Embryonic facial prominence (tissue), 1 donor: ENCODE measurements around the gene LIFR.
"Not testable (repeated sequence)": the region's sequence is repeated elsewhere in the genome, so short reads cannot be mapped to it uniquely, and the experiment has no call there.

Experiments used
- DNase-seq: peaks from one replicate; pipeline ENCODE4 v3.0.0-alpha.2; 2016; ENCODE audit errors: extremely low spot score

LIFR gene

GRCh38 chr5:38556599-38557307, at the start of gene LIFR:
TSS of gene LIFR (minus strand) at chr5:38556646. CDS start at chr5:38530647, 25,999 bp downstream.
- DNase-seq = no peak

GRCh38 chr5:38605610-38606009, 49.2 kb upstream of the LIFR start:
- DNase-seq = no peak

GRCh38 chr5:38603691-38604090, 47.2 kb upstream of the LIFR start:
- DNase-seq = no peak

GRCh38 chr5:38602641-38603040, 46.2 kb upstream of the LIFR start:
- DNase-seq = no peak

- no peak for DNase-seq
These were observed 45.4 kb upstream of the LIFR start for GRCh38 chr5:38601863-38602298.

- no peak for DNase-seq
These were observed 44.9 kb upstream of the LIFR start for GRCh38 chr5:38601133-38601862.

GRCh38 chr5:38600329-38601045, 44.0 kb upstream of the LIFR start:
- no peak for DNase-seq

GRCh38 chr5:38599751-38600150, 43.3 kb upstream of the LIFR start:
- DNase-seq = not testable (repeated sequence)

- DNase-seq = no peak
These were observed 42.7 kb upstream of the LIFR start for GRCh38 chr5:38598994-38599617.

- no peak for DNase-seq
These were observed 42.0 kb upstream of the LIFR start for GRCh38 chr5:38598296-38598993.

- DNase-seq = no peak
These were observed 40.5 kb upstream of the LIFR start for GRCh38 chr5:38596981-38597380.

- no peak for DNase-seq
These were observed 38.8 kb upstream of the LIFR start for GRCh38 chr5:38595132-38595745.

- DNase-seq = no peak
These were observed 37.5 kb upstream of the LIFR start for GRCh38 chr5:38593959-38594358.

GRCh38 chr5:38591523-38591849, 35.0 kb upstream of the LIFR start:
- no peak for DNase-seq

GRCh38 chr5:38590838-38591522, 34.5 kb upstream of the LIFR start:
- no peak for DNase-seq

GRCh38 chr5:38589629-38590028, 33.2 kb upstream of the LIFR start:
- DNase-seq = no peak

- DNase-seq = no peak
These were observed 29.4 kb upstream of the LIFR start for GRCh38 chr5:38585816-38586215.

- no peak for DNase-seq
These were observed 27.1 kb upstream of the LIFR start for GRCh38 chr5:38583500-38583899.

GRCh38 chr5:38582975-38583319, 26.5 kb upstream of the LIFR start:
- no peak for DNase-seq

GRCh38 chr5:38582293-38582974, 26.0 kb upstream of the LIFR start:
- DNase-seq = no peak
